LNCaP clone FGC (cell line): ENCODE results near the gene FOXK1.

Source experiments
- DNase-seq: peaks from one replicate; pipeline ENCODE4 v3.0.0-alpha.2; 2011; ENCODE audit warnings: low read depth
- H3K4me3 ChIP-seq: 2 replicates; pipeline ENCODE4 v1.5.1; 2011; ENCODE audit warnings: mild to moderate bottlenecking, low read depth, low read length, control low read depth
- CTCF ChIP-seq: IDR thresholded peaks from 2 replicates; pipeline ENCODE4 v1.5.1; 2012; ENCODE audit warnings: mild to moderate bottlenecking; ENCODE audit not compliant: control insufficient read depth, insufficient read depth; ENCODE audit errors: extremely low read depth

FOXK1 gene

GRCh38 chr7:4714161-4714700 lies 32.1 kb downstream of the FOXK1 start:
- no peak for DNase-seq
- no peak overlapping the region for H3K4me3 ChIP-seq
- TF ChIP-seq CTCF, result no peak

- DNase-seq, result no peak
- no peak for TF ChIP-seq CTCF
- no peak overlapping the region for H3K4me3 ChIP-seq
These were observed 32.8 kb downstream of the FOXK1 start for GRCh38 chr7:4714767-4715409.

- no peak overlapping the region for H3K4me3 ChIP-seq
- TF ChIP-seq CTCF, result no peak
- DNase-seq, result no peak
These were observed 33.3 kb downstream of the FOXK1 start for GRCh38 chr7:4715410-4715776.

GRCh38 chr7:4716946-4717795 lies 35.1 kb downstream of the FOXK1 start:
- DNase-seq, result no peak
- TF ChIP-seq CTCF, result no peak

GRCh38 chr7:4718075-4718474 lies 36.0 kb downstream of the FOXK1 start:
- no peak for DNase-seq
- H3K4me3 ChIP-seq, result no peak overlapping the region
- no peak for TF ChIP-seq CTCF

More at GRCh38 chr7:4716946-4717795, 35.1 kb downstream of the FOXK1 start:
- no peak overlapping the region for H3K4me3 ChIP-seq

- DNase-seq, result no peak
- no peak overlapping the region for H3K4me3 ChIP-seq
- TF ChIP-seq CTCF, result no peak
These were observed 38.1 kb downstream of the FOXK1 start for GRCh38 chr7:4720225-4720624.
